HG03135 (cell line): ENCODE measurements around the gene WDSUB1.
A peak's percentile ranks its signal among the peaks of the same experiment; 100 is the strongest.

Source experiments
- ATAC-seq: cut with Tn5 transposase; IDR thresholded peaks from one replicate; pipeline ENCODE4 v1.9.1; 2021; ENCODE audit warnings: mild to moderate bottlenecking, moderate library complexity; ENCODE audit not compliant: unreplicated experiment

The WDSUB1 gene

DNA sequence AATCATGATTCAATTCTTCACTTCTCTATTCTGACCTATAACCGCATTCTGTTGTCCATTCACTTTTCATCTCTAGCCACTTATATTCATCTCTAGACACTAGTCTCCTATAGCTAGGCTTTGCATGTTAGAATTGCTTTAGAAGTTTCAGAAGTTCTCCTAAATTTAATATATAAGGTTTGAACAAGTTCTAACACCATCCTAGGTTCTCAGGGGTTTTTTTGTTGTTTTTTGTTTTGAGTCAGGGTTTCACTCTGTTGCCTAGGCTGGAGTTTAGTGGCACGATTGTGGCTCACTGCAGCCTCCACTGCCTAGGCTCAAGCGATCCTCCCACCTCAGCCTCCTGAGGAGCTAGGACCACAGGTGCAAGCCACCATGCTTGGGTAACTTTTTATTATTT, 19.9 kb downstream of the WDSUB1 start:
- peak; percentile 59 for ATAC-seq

DNA sequence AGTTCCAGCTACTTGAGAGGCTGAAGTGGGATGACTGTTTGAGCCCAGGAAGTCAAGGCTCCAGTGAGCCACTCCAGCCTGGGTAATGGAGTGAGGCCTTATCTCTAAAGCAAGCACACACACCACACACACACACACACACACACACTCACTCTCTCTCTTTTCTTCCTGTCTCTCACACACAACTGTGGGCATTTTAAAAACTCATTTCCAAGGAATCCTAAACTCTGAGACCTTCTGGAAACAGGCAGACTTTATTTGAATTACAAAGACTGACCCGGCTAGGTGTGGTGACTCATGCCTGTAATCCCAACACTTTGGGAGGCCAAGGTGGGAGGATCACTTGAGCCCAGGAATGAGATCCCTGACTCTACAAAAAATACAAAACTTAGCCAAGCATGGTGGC, 21.3 kb downstream of the WDSUB1 start:
- ATAC-seq = no peak

- ATAC-seq = no peak
Observed at GRCh38 chr2:159262904-159263303, 23.6 kb downstream of the WDSUB1 start.

GRCh38 chr2:159262226-159262625, 24.3 kb downstream of the WDSUB1 start:
- no peak for ATAC-seq

DNA sequence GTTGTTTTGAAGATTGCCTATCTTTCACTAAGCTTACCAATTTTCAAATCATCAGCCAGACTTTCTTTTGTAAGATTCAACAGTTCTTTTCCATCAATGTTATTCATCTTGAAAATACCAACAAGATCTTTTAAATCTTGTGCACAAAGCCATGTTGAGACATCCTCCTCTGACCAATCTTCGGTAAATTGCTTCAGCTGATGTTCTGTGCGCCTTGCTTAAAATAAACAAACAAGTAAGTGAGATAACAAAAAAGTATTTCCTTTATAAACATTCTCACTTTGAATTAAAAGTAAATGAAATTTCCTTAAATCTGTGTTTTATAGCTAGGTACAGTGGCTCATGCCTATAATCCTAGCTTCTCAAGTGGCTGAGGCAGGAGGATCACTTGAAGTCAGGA, 30.3 kb downstream of the WDSUB1 start:
- no peak for ATAC-seq

GRCh38 chr2:159252905-159253304, 33.6 kb downstream of the WDSUB1 start:
- no peak for ATAC-seq

- no peak for ATAC-seq
Observed at GRCh38 chr2:159251296-159252173, 35.0 kb downstream of the WDSUB1 start.

- peak; percentile 67 for ATAC-seq
Observed at GRCh38 chr2:159249990-159250715, 36.4 kb downstream of the WDSUB1 start.

DNA sequence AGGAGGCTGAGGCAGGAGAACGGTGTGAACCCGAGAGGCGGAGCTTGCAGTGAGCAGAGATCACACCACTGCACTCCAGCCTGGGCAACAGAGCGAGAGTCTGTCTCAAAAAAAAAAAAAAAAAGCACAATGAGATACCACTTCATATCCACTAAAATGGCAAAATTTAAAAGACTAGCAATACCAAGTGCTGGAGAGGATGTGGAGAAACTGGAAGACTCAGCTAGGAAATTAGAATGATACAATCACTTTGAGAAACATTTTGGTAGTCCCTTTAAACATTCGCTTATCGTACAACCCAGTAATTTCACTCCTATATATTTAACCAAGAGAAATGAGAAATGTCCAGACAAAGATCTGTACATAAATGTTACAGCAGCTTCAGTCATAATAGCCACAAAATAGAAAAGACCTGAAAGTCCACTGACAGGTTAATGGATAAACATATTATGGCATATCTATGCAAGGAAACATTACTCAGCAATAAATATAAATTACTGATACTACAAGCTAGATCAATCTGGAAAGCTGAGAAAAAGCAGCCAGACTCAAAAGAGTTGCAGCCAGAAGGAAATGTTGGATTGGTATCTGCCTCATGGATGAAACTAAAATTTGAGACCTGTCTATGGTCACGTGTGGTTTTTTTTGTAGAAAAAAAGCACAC, 40.0 kb downstream of the WDSUB1 start:
- no peak for ATAC-seq

- no peak for ATAC-seq
Observed at GRCh38 chr2:159243529-159243928, 43.0 kb downstream of the WDSUB1 start.

DNA sequence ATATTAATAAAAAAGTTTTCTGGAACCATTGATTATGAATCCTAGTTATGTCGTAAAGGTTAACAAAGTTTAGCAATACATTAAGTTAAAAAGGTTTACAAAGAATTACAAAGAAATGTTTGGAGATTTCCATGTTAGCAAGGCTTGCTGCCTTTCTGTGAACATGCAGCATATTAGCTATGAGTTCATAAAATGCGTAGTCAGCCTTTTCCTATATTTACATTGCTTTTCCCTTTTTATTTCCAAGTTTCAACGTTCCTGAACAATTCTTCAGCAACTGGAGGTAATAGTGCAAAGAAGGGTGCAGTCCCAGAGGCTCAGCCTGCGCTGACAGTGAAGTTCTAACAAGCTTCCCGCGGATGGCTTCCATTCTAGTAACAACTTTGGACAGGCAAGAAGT, 51.6 kb downstream of the WDSUB1 start:
- ATAC-seq = no peak

- no peak for ATAC-seq
Observed at GRCh38 chr2:159232456-159233170, 53.9 kb downstream of the WDSUB1 start.

DNA sequence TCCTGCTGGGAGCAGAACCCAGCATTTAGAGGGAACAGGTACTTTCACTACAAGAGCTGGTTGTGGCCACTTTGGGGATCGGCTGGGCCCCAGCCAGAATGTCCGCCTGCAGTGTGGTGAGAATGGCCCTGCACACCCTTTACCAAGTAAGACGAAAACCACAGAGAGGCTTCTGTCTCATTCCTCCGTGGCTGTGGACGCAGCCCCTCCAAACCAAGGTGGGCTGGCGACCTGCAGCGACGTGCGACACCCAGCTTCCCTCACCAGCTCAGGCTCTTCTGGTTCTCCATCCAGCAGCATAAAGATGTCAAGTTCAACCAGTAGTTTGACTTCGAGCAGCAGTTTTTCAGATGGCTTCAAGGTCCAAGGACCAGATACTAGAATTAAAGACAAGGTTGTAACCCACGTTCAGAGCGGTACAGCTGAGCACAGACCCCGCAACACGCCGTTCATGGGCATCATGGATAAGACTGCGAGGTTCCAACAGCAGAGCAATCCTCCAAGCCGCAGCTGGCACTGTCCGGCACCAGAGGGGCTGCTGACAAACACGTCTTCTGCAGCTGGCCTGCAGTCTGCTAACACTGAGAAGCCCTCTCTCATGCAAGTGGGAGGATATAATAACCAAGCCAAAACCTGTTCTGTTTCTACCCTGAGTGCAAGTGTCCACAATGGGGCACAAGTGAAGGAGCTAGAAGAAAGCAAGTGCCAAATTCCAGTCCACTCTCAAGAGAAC, 56.2 kb downstream of the WDSUB1 start:
- no peak for ATAC-seq

DNA sequence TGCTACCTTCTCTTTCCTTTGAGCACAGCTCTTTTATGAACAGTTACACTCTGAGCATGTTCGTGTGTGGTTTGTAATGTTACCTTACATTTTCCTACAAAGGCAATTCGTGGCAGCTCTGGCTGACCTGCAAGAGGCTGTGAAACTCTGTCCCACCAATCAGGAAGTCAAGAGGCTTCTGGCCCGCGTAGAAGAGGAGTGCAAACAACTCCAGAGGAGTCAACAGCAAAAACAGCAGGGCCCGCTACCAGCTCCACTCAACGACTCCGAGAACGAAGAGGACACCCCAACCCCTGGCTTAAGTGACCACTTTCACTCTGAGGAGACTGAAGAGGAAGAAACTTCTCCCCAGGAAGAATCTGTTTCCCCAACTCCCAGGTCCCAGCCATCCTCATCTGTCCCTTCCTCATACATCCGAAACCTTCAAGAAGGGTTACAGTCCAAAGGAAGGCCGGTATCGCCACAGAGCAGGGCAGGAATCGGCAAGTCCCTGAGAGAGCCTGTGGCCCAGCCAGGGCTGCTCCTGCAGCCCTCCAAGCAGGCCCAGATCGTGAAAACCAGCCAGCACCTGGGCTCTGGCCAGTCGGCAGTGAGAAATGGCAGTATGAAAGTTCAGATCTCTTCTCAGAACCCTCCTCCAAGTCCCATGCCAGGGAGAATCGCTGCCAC, 56.9 kb downstream of the WDSUB1 start:
- ATAC-seq = no peak

- ATAC-seq = no peak
Observed at GRCh38 chr2:159228081-159228581, 58.4 kb downstream of the WDSUB1 start.

DNA sequence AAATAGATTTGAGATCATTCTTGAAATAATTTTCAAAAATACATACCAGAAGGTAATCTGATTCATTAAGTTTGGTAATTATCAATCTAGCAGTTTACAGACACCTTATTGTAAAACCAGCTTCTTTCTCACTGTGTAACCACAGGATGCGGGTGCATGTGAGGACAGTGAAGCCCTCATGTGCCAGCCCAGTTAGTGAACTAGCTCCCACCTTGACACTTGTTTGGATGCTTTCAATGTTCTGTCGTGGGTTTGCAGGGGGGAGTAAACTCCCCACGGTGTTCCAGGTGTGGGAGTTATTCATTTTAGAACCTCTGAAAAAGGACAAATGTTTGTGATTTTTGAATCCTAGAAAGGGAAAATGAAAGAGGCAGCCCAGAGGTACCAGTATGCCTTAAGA, 59.0 kb downstream of the WDSUB1 start:
- no peak for ATAC-seq

GRCh38 chr2:159226608-159227385, 59.7 kb downstream of the WDSUB1 start:
- ATAC-seq = no peak

DNA sequence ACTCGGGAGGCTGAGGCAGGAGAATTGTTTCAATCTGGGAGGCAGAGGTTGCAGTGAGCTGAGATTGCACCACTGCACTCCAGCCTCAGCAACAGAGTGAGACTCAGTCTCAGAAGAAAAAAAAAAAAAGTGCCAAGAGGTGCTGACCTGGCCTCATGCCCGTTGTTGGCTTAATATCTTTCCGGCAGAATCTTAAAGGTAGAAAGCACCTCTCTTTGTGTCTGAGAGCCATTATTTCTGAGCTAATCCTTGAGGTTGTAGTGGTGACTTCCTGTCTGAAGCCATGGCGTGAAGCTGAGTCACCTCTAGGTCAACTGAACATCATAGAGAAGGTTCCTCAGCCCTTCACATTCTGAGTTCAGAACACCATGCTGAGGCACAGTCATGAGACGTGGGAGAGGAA, 60.4 kb downstream of the WDSUB1 start:
- ATAC-seq = no peak
